PC-9 (cell line): ENCODE results near the gene SLC25A26.

Experiments used
- EZH2 ChIP-seq: fragments of 200-600 bp; sonication (generic); IDR thresholded peaks from 2 replicates; pipeline ENCODE4 v1.8.0; 2017; ENCODE audit warnings: antibody characterized with exemption, low read depth
- TF ChIP-seq, protein P1 (sequence below): fragments of 200-600 bp; sonication (generic); conservative IDR thresholded peaks from 2 replicates; pipeline ENCODE4 v1.6.1; 2017; ENCODE audit warnings: mixed run types, antibody characterized with exemption, mild to moderate bottlenecking, moderate library complexity

DNA sequence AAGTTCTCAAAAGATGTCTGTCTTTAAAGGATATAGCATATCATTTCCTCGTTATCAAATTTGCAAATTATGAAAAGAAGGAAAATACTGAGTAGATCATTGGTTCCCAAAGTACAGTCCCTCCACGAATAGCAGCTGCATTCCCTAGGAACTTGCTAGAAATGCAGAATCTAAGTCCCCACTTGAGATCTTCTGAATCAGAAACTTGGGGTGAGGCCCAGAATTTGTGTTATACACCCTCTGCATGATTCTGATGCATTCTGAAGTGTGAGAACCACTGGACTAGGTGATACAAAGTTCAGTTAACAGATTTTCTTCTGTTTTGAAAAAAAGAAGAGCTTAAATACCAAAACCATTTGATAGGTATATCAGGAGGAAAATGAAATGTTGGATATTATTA lies 77.1 kb downstream of the SLC25A26 start:
- TF ChIP-seq, protein P1, sequence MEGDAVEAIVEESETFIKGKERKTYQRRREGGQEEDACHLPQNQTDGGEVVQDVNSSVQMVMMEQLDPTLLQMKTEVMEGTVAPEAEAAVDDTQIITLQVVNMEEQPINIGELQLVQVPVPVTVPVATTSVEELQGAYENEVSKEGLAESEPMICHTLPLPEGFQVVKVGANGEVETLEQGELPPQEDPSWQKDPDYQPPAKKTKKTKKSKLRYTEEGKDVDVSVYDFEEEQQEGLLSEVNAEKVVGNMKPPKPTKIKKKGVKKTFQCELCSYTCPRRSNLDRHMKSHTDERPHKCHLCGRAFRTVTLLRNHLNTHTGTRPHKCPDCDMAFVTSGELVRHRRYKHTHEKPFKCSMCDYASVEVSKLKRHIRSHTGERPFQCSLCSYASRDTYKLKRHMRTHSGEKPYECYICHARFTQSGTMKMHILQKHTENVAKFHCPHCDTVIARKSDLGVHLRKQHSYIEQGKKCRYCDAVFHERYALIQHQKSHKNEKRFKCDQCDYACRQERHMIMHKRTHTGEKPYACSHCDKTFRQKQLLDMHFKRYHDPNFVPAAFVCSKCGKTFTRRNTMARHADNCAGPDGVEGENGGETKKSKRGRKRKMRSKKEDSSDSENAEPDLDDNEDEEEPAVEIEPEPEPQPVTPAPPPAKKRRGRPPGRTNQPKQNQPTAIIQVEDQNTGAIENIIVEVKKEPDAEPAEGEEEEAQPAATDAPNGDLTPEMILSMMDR = no peak
- no peak for TF ChIP-seq EZH2
